GM20431 (cell line): ENCODE results near the gene ANAPC4.
"Not testable (repeated sequence)": the region's sequence is repeated elsewhere in the genome, so short reads cannot be mapped to it uniquely, and the experiment has no call there.

ENCODE experiments used
- in situ Hi-C: fragments of 300-500 bp; cut with MseI, MboI; formaldehyde crosslinking; loops from one replicate; pipeline ENCODE4 v1.15.0; 2020; ENCODE audit warnings: low sequenced_read_pairs; ENCODE audit not compliant: unreplicated experiment

ANAPC4 gene, protein sequence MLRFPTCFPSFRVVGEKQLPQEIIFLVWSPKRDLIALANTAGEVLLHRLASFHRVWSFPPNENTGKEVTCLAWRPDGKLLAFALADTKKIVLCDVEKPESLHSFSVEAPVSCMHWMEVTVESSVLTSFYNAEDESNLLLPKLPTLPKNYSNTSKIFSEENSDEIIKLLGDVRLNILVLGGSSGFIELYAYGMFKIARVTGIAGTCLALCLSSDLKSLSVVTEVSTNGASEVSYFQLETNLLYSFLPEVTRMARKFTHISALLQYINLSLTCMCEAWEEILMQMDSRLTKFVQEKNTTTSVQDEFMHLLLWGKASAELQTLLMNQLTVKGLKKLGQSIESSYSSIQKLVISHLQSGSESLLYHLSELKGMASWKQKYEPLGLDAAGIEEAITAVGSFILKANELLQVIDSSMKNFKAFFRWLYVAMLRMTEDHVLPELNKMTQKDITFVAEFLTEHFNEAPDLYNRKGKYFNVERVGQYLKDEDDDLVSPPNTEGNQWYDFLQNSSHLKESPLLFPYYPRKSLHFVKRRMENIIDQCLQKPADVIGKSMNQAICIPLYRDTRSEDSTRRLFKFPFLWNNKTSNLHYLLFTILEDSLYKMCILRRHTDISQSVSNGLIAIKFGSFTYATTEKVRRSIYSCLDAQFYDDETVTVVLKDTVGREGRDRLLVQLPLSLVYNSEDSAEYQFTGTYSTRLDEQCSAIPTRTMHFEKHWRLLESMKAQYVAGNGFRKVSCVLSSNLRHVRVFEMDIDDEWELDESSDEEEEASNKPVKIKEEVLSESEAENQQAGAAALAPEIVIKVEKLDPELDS

DNA sequence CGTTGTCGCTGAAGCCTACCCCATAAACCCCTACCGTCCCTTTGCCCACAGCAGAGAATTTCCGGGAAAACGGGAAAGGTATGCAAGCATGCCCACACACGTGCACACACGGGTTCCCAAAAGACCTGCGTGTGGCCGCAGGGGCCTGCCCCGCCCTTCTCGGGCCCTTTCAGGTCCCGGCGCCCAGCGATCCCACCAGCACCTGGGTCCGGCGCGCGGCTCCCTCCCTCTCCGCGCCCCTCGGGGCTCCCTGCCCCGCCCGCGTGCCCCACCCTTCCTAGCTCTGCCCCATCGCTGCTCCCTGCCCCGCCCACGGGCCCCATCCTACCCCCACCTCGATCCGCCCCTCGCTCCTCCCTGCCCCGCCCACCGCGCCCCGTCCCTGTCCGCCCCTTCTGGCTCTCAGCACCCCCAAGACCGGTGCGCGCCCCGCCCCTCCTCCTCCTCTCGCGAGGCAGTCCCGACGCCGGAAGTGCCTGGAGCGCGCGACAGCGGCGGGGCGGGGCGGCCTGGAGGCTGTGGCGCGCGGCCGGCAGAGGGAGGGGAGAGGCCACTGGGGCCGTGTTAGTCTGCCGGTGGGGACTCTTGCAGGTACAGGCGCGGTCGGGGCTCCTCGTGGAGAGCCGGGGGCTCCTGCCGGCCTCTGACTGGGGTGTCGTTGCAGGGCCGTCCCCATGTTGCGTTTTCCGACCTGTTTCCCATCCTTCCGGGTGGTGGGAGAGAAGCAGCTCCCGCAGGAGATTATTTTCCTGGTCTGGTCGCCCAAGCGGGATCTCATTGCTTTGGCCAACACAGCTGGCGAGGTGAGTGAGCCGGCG, at the start of gene ANAPC4:
TSS of gene ANAPC4 (plus strand) at position 510 of the 818 bp plus-strand sequence. CDS start at position 675, 165 bp downstream.
- in situ Hi-C loops, result no loop called here

DNA sequence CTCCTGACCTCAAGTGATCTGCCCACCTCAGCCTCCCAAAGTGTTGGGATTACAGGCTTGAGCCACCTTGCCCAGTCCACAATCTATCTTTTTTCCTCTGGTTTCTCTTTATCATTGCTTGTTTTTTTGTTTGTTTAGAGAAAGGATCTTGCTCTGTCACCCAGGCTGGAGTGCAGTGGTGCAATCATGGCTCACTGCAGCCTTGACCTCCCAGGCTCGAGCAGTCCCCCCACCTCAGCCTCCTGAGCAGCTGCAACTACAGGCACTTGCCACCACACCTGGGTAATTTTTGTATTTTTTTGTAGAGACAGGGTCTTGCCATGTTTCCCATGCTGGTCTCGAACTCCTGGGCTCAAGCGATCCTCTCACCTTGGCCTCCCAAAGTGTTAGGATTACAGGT, 48.6 kb upstream of the ANAPC4 start:
- in situ Hi-C loops, result not testable (repeated sequence)

DNA sequence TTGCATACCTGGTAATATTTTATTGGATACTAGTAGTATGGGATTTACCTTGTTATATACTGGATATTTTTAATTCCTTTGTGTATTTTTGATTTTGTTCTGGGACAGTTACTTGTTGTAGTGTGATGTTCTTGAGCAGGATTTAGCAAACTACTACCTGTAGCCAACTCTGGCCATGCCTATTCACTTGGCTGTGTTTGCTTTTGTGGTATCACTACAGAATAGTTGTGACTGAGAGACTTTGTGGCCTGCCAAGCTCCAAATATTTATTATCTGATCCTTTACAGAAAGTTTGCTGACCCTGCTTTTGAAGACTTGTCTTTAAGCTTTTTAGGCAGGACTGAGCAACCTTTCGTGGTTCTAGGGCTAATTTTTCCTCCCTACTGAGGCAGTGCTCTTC, 46.7 kb upstream of the ANAPC4 start:
- in situ Hi-C loops, result no loop called here

DNA sequence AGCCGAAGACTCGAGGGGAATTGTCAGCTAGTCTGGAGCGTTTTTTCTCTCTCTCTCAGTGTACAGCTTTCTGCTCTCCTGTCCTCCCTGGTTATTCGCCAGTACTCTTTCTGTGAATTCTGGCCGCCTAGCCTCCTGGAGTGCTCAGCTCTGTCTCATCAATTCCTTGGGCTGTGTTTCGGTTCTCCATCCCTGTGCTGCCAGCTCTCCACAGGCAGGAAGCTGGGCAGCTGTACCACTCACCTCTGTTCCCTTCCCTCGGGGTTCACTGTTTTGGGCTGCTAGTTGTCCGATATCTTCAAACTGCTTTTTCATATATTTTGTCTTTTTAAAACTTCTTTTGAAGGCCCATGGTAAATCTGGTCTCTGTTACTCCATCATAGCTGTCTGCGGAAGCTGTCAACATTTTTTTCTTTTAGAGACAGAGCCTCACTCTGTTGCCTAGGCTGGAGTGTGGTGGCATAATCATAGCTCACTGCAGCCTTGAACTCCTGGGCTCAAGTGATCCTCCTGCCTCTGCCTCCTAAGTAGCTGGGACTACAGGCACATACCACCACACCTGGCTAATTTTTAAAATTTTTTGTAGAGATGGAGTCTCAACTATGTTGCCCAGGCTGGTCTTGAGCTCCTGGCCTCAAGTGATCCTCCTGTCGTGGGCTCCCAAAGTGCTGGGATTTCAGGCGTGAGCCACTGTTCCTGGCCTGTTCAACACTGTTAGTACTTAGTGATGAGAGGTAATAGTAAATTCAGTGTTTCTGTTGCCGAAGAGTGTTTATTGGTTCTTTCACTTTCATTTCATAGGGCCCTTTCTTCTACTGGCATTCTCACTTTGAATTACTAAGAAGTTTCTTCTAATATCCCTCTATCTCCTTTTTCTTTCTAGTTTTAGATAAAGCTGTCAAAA, 45.9 kb upstream of the ANAPC4 start:
- in situ Hi-C loops, result no loop called here

DNA sequence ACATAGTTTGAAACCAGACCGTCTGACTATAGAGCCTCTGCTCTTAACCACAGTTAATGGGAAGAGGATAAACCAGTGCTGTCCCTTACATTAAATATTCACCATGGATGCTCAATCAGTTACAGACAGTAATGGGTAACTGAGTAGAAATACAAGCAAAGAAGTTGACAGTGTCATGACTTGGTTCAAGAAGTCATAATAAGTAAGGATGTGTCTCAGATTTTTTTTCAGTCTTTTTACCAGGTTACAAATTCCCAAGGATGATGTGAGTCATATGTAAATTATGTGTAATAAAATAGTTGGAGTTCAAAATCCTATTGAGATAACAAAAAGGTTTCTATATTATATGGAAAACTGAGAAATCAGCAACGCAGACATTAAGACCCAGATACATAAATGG, 33.4 kb upstream of the ANAPC4 start:
- in situ Hi-C loops, result no loop called here

DNA sequence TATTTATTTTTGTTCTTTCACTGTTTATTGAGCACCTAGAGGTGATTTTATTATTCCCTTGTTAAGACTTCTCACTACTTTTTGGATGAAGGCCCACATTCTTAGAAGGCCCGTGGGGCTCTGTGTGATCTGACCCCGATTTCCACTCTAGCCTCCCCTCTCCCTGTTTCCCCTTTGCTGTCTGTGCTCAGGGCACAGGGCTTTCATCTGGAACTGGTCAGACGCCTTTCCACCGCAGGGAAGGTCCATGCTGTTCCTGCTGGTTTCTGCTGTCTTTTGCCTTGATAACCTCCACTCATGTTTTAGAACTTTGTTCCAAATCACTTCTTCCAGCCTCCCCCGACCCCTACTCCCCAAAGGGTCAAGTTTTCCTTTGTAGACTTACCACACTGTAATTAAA, 31.3 kb upstream of the ANAPC4 start:
- in situ Hi-C loops, result no loop called here

DNA sequence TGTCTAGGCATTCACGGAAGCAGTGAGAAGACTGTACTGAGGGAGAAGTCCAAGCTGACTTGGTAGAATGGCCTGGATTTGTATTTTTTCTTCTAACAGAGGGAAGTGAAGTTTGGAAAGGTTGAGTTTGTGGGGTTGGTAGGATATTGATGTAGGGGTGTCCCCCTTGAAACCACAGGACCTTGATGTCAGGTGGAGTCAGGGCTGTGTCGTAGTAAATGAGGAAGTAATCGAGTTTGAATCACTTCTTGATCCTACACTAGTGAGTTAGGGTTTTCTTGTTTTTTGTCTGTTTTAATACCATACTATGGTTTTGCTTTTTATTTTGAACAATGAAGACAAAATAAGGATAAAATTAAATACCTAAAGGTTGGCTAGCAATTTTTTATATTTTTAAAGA, 30.1 kb upstream of the ANAPC4 start:
- in situ Hi-C loops, result no loop called here

DNA sequence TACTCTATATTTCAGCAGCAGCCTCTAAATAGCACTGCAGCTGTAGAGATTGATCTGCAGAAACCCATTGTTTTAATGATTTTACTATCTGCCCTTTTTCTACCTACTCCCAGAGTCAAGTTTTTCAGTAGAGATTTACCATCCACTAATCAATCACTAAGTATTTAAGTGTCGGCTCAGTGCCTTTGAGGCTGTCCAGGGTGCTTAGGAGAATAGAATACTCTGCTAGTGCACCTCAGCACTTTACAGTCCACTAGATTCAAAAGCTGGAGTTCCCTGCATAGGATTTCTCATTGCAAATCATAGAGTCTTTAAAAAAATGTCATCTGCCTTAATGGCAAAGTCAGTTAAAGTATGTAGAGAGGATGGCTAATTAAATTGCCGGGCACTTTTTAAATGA, 29.6 kb upstream of the ANAPC4 start:
- in situ Hi-C loops, result no loop called here

DNA sequence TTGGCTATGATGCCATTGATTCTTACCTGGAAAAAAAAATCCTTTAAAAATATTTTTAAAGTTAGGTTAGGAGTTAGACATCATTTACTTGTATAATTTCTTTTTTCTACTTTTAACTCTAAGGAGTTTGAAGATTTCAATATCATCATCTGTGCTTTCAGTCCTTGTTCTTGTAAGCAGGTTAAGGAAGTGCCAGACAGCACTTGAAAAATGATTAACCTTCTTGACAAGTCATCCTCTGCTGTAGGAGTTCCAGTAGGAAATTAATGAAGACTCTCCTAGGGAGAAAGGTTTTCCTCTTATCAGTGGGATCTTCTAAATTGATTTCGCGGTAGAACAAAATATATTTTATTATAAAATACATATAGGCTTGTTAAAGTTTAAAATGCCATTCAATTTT, 29.1 kb upstream of the ANAPC4 start:
- in situ Hi-C loops, result no loop called here

DNA sequence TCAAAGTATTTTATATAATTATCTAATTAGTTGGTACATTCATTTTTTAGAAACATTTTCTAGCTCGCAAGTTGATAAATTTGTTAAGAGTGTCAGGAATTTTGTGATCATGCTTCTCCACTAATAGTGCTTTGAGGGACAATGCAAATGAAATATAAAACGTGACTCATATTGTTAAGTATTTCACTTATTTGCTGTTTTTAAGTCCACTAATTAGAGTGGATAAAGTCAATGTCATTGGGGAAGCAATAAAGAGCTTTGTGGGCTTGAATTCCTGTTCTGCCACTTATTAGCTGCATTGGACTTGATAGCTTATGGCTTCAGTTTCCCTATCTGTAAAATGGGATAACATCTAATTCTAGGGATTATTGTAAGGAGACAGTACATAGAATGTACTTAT, 26.5 kb upstream of the ANAPC4 start:
- in situ Hi-C loops, result loop anchor here (25.0 kb wide), 2 partner anchors 163 to 363 kb away; no protein-coding TSS in a partner anchor

DNA sequence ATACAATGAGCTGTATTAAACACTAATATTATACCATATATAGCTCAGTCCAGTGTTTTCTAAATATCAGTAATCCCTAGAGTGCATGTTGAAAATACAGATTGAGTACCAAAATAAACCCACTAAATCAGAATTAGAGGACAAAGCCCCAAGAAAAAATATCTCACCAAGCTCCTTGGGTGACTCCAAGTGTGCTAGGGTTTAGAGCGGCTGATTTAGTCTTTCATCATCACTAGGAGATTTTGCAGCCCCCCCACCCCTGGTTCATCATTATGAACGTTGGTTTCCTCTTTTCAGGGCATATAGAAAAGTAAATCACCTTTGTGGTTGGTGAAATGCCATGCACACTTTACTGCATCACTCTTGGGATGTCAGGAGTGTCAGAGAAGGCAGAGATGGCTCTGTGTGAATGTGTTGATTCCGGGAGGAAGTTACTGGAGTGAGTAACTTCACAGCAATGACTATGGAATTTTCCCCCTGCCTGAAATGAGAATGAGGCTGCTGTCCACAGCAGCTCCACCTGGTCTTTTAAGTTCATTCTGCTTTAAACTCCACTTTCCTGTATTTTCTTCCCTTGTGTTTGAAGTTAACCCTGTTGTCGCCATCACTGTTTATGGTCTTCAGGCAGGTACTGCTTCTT, 25.2 kb upstream of the ANAPC4 start:
- in situ Hi-C loops, result loop anchor here (25.0 kb wide), 2 partner anchors 165 to 365 kb away; no protein-coding TSS in a partner anchor

DNA sequence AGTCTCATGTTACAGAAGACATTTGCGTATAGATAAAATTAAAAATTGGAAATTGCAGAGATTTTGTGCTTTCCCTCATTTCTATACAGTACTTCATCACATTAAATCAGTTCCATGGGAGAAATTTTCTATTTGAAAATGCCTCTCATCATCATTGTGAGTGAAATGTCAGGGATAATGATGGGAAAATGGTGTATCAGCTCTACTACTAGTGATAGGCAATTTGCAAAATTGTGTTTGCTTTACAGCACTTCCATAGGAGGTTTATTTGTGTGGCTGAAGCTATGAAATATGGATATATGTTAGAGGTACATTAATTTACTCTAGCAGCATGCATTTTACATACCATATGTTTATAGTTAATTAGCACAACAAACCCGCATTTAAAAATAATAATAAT, 21.0 kb upstream of the ANAPC4 start:
- in situ Hi-C loops, result loop anchor here (25.0 kb wide), 2 partner anchors 169 to 369 kb away; no protein-coding TSS in a partner anchor

DNA sequence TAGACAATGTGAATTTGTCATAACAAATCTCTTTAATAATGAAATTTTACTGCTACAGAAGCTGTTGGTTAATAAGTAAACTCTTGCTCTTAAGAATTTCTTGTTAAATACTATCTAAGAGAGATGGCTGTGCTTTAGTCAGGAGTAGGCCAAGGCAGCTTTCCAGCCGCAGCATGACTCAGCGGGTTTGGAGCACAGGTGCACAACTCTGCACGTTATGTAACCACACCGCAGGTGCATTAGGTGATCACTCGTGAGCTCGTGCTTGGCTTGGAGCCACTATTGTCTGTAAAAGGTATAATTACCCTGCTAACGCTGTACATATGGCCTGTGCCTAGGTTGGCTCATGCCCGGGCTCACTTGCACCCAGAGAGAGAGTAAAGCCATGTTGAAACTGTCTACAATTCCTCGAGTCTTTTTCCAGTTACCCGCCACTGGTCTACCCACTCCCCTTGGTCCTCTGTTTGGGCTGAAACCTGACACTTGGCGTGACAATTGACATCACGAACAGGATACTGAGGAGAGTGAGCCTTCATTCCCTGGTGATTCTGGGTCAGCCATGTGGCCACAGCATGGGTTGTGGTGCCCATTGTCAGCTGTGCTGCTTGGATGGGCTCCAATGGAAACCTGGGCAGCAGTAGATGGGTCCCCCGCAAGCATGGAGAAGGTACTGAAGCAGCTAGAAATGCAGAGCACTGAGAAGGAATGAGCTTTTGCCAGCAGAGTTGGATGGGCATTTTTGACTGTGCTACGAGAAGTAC, 18.4 kb upstream of the ANAPC4 start:
- in situ Hi-C loops, result loop anchor here (25.0 kb wide), 2 partner anchors 171 to 371 kb away; no protein-coding TSS in a partner anchor

DNA sequence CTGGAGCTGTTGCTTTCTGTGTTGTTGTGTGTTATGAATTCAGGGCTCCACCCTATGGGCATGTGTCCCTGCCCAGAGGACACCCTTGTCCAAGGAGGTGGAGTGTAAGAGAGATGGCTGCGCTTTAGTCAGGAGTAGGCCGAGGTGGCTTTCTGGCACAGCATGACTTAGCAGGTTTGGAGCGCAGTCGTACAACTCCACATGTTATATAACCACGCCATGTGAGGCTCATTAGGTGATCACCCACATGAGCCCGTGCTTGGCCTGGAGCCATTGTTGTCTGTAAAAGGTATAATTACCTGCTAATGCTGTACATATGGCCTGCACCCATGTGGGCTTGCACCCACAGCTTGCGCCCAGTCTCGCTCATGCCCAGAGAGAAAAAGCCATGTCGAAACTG, 15.8 kb upstream of the ANAPC4 start:
- in situ Hi-C loops, result loop anchor here (25.0 kb wide), 2 partner anchors 174 to 374 kb away; no protein-coding TSS in a partner anchor

DNA sequence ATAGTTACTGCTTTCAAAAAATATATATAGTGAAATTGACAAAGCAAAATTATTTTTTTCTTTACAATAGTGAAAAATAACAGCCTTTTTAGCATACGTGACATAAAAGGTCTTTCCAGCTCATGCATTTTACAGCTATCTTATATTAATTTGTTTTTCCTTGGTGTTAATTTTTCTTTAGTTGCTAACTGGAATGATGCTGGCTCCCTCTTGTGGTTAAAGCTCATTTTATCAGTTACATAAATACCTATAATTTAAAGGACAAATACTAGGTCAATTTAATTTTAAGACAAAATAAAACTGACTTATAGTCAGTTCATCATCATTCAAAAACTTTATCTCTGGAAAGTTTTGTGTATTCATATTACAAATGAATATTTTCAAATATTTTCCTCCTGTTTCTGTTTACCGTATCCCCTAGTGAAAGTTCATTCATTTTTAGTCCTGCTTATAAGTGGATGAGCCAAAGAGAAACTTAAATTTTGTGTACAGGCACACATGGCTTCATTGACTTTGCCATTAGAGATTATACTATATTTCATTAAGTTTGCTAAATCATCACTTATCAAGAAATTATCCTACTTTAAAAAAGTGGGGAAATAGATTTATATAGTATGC, 9.9 kb upstream of the ANAPC4 start:
- in situ Hi-C loops, result loop anchor here (25.0 kb wide), 2 partner anchors 180 to 380 kb away; no protein-coding TSS in a partner anchor

DNA sequence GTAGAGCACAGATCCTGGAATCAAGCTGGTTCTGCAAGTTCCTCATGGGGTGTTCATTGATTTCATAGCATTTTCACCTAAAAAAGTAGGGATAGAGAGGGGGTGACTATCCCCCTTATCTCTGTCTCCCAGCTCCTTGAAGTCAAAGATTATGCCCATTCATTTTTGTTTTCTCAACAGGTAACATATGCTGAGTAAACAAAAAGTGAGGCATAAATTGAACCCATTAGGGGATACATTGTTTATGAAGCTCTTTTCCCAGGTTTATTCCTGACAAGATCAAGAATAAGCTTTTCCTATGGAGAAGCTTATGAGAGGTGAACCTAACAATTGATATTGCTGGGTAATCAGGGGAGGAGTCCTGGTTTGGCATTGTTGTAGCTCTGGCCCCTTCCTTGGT, 9.2 kb upstream of the ANAPC4 start:
- in situ Hi-C loops, result loop anchor here (25.0 kb wide), 2 partner anchors 181 to 381 kb away; no protein-coding TSS in a partner anchor

DNA sequence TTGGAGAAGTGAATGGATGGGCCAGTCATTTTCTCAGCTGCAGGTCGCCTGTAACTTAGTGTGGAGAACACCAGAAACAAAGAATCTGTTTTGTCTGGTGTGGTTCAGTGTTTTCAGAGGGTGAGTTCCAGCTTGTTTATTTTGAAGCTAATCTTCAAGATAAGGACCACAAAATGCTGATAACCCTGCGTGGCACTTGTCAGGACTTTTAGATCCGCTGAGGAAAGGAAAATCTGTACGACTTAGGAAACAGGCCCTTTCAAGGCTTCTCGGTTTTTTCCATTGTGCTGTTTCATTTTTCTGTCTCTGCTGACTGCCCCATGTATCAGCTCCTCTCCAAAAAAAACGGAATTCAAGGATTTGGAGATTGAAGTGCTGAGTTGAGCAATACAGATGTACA, 8.7 kb upstream of the ANAPC4 start:
- in situ Hi-C loops, result loop anchor here (25.0 kb wide), 2 partner anchors 181 to 381 kb away; no protein-coding TSS in a partner anchor
